ENCODE data around the gene MAP2. TPM values are rescaled to one million over a fixed set of nuclear protein-coding genes. Genes with fewer than 3 reads are reported as not detected.

The MAP2 gene
- total RNA-seq, 1 experiment from 2014 or later, result 0.05 TPM

- no peaks in the 10 kb centered on the region for H3K36me3 Mint-ChIP-seq (ENCODE audit: insufficient read depth, unreplicated experiment)
- H3K4me3 ChIP-seq (ENCODE audit: low read depth, low read length), result no peak overlapping the region
- H3K4me1 ChIP-seq, result no peaks in the 10 kb centered on the region
- no peak for DNase-seq
- BruUV-seq (replicated peaks), result no TSS peak
- CTCF ChIA-PET, result no interaction called here
- no peaks in the 10 kb centered on the region for H3K9me3 Mint-ChIP-seq (ENCODE audit: unreplicated experiment)
- POLR2A ChIA-PET, result no interaction called here
- TF ChIP-seq CTCF (IDR thresholded peaks at IDR 0.05; ENCODE audit: insufficient read depth in 1 of 2, low read depth in 1 of 2, low read length in 1 of 2, severe bottlenecking in 1 of 2, unreplicated experiment in 1 of 2), result no peak
- H3K27me3 Mint-ChIP-seq (ENCODE audit: insufficient read depth, unreplicated experiment), result peaks cover 2% of the 10 kb centered on the region
- H3K4me1 Mint-ChIP-seq (ENCODE audit: low read depth, unreplicated experiment), result no peaks in the 10 kb centered on the region
- intact Hi-C loops (cut with micrococcal nuclease; ENCODE audit: unreplicated experiment), result no loop called here
- no peaks in the 10 kb centered on the region for H3K9me3 ChIP-seq
- H3K27ac Mint-ChIP-seq (ENCODE audit: unreplicated experiment), result no peak overlapping the region
- H3K27me3 ChIP-seq (replicated peaks; ENCODE audit: control insufficient read depth, insufficient read depth, low read length), result no peaks in the 10 kb centered on the region
- no peak overlapping the region for H3K4me3 Mint-ChIP-seq (ENCODE audit: unreplicated experiment)
- no peaks in the 10 kb centered on the region for H3K36me3 ChIP-seq (ENCODE audit: control insufficient read depth, insufficient read depth, low read length)
Observed at GRCh38 chr2:209517436-209517835, 93.6 kb downstream of the MAP2 start.

GRCh38 chr2:209519271-209519670 lies 95.4 kb downstream of the MAP2 start:
- no peak for DNase-seq
- H3K4me1 Mint-ChIP-seq (ENCODE audit: low read depth, unreplicated experiment), result no peaks in the 10 kb centered on the region
- POLR2A ChIA-PET, result no interaction called here
- Histone ChIP-seq H3K9me3 (no peaks in the 10 kb centered on the region), H3K4me3 (ENCODE audit: low read depth, low read length) (no peak overlapping the region), H3K36me3 (ENCODE audit: control insufficient read depth, insufficient read depth, low read length) (no peaks in the 10 kb centered on the region), H3K4me1 (no peaks in the 10 kb centered on the region), H3K27me3 (replicated peaks; ENCODE audit: control insufficient read depth, insufficient read depth, low read length) (no peaks in the 10 kb centered on the region)
- TF ChIP-seq CTCF (IDR thresholded peaks at IDR 0.05; ENCODE audit: insufficient read depth in 1 of 2, low read depth in 1 of 2, low read length in 1 of 2, severe bottlenecking in 1 of 2, unreplicated experiment in 1 of 2), result no peak
- no peaks in the 10 kb centered on the region for H3K9me3 Mint-ChIP-seq (ENCODE audit: unreplicated experiment)
- CTCF ChIA-PET, result no interaction called here
- peaks cover 2% of the 10 kb centered on the region for H3K27me3 Mint-ChIP-seq (ENCODE audit: insufficient read depth, unreplicated experiment)
- H3K27ac Mint-ChIP-seq (ENCODE audit: unreplicated experiment), result no peak overlapping the region
- intact Hi-C loops (cut with micrococcal nuclease; ENCODE audit: unreplicated experiment), result no loop called here
- H3K4me3 Mint-ChIP-seq (ENCODE audit: unreplicated experiment), result no peak overlapping the region
- BruUV-seq (replicated peaks), result no TSS peak
- no peaks in the 10 kb centered on the region for H3K36me3 Mint-ChIP-seq (ENCODE audit: insufficient read depth, unreplicated experiment)

- intact Hi-C loops (cut with micrococcal nuclease; ENCODE audit: unreplicated experiment), result no loop called here
- DNase-seq, result no peak
- Histone ChIP-seq H3K4me1 (no peaks in the 10 kb centered on the region), H3K4me3 (ENCODE audit: low read depth, low read length) (no peak overlapping the region), H3K9me3 (no peaks in the 10 kb centered on the region), H3K27me3 (replicated peaks; ENCODE audit: control insufficient read depth, insufficient read depth, low read length) (no peaks in the 10 kb centered on the region), H3K36me3 (ENCODE audit: control insufficient read depth, insufficient read depth, low read length) (no peaks in the 10 kb centered on the region)
- Mint-ChIP-seq H3K4me1 (ENCODE audit: low read depth, unreplicated experiment) (no peaks in the 10 kb centered on the region), H3K27ac (ENCODE audit: unreplicated experiment) (no peak overlapping the region), H3K9me3 (ENCODE audit: unreplicated experiment) (no peaks in the 10 kb centered on the region), H3K36me3 (ENCODE audit: insufficient read depth, unreplicated experiment) (no peaks in the 10 kb centered on the region), H3K27me3 (ENCODE audit: insufficient read depth, unreplicated experiment) (peaks cover 2% of the 10 kb centered on the region), H3K4me3 (ENCODE audit: unreplicated experiment) (no peak overlapping the region)
- TF ChIP-seq CTCF (IDR thresholded peaks at IDR 0.05; ENCODE audit: insufficient read depth in 1 of 2, low read depth in 1 of 2, low read length in 1 of 2, severe bottlenecking in 1 of 2, unreplicated experiment in 1 of 2), result no peak
- BruUV-seq (replicated peaks), result no TSS peak
- ChIA-PET POLR2A (no interaction called here), CTCF (no interaction called here)
Observed at GRCh38 chr2:209519906-209520305, 96.1 kb downstream of the MAP2 start.
